BLaER1 treated with 17β-estradiol and CSF1 and Interleukin-3, amounts not matched to agents 10 nM and 100 nM (cell line): ENCODE data around the gene RANBP3.

ENCODE experiments used
- H3K27ac ChIP-seq, 11 experiments: shearing (Covaris generic); formaldehyde crosslinking; 2 replicates each; pipeline ENCODE4 v1.8.1; 2022
- H3K27me3 ChIP-seq, 11 experiments: shearing (Covaris generic); formaldehyde crosslinking; 2 replicates each; pipeline ENCODE4 v1.8.1; 2022
- H3K36me3 ChIP-seq, 11 experiments: shearing (Covaris generic); formaldehyde crosslinking; 2 replicates each; pipeline ENCODE4 v1.8.1; 2022
- H3K4me1 ChIP-seq, 10 experiments: shearing (Covaris generic); formaldehyde crosslinking; 2 replicates each; pipeline ENCODE4 v1.8.1; 2022
- H3K4me2 ChIP-seq, 11 experiments: shearing (Covaris generic); formaldehyde crosslinking; 2 replicates each; pipeline ENCODE4 v1.8.1; 2022
- H3K4me3 ChIP-seq, 10 experiments: shearing (Covaris generic); formaldehyde crosslinking; 2 replicates each; pipeline ENCODE4 v1.8.1; 2022
- H3K9ac ChIP-seq, 11 experiments: shearing (Covaris generic); formaldehyde crosslinking; 2 replicates each; pipeline ENCODE4 v1.8.1; 2022
- H3K9me3 ChIP-seq, 11 experiments: shearing (Covaris generic); formaldehyde crosslinking; replicated peaks in 1 of 11; 2 replicates each; pipeline ENCODE4 v1.8.1; 2022
- H4K20me1 ChIP-seq, 11 experiments: shearing (Covaris generic); formaldehyde crosslinking; 2 replicates each; pipeline ENCODE4 v1.8.1; 2022
- Cebpa-rat ChIP-seq, 11 experiments: shearing (Covaris generic); IDR thresholded peaks; 2 replicates each; pipeline ENCODE4 v1.8.1; 2022

The RANBP3 gene

DNA sequence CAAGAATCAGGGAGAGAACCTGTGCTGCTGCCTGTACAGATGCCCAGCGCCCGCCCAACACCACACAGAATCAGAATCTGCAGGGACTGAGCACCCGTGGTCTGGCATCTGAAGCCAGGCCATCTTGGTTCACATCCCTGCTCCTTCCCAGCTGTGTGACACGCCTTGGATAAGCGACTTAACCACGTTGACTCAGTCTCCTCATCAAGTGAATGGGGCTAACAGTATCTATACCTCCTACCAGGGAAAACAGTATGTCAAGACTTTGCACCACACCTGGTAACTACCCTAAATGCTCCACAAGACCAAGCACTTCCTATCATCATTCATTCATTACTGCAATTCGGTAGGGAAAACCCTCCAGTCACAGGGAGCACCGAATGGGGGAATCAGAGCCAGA, 1.2 kb downstream of the RANBP3 start:
- Histone ChIP-seq H3K4me2 (peak overlapping the region; percentile 89 to 100 (median 98)), H4K20me1 (peaks cover 46 to 64% (median 58%) of the 10 kb centered on the region in 11 experiments)

DNA sequence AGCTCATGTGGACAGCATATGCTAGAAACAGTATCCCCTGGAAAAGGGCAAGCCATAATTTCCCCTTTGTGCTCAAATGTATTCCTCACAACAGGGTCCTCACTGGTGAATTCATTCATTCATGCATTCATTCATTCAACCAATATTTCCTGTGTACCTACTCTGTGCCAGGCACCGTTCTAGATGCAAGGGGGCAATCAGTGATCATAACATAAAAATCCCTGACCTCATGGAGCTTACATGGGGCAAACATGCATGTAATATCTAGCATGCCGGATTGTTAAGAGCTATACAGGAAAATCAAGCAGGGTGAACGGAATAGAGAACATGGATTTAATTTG, 2.6 kb downstream of the RANBP3 start:
- Histone ChIP-seq H3K4me3 (0 out of 20 replicates have a peak overlapping the region, but pooled peaks of 1 of the 10 experiments have one; percentile 99), H4K20me1 (peaks cover 60 to 78% (median 72%) of the 10 kb centered on the region in 11 experiments), H3K27me3 (no peaks in the 10 kb centered on the region), H3K9me3 (no peaks in the 10 kb centered on the region), H3K27ac (no peak overlapping the region), H3K36me3 (peaks cover 26 to 62% (median 55%) of the 10 kb centered on the region in 11 experiments), H3K9ac (peak overlapping the region in 10 of 11 experiments; percentile 10 to 98 (median 46); a peak in 12 of 22 replicates), H3K4me1 (peaks cover 76 to 88% (median 80%) of the 10 kb centered on the region in 10 experiments), H3K4me2 (peak overlapping the region; percentile 89 to 100 (median 98); a peak in 21 of 22 replicates)
- no peak for TF ChIP-seq Cebpa-rat (IDR thresholded peaks at IDR 0.05)

More for the DNA sequence above, 1.2 kb downstream of the RANBP3 start:
- TF ChIP-seq Cebpa-rat (IDR thresholded peaks at IDR 0.05), result no peak
- no peaks in the 10 kb centered on the region for H3K27me3 ChIP-seq
- H3K4me3 ChIP-seq, result peak overlapping the region; percentile 81 to 99 (median 96)
- H3K36me3 ChIP-seq, result peaks cover 26 to 61% (median 51%) of the 10 kb centered on the region in 11 experiments
- 0 out of 22 replicates have a peak, but pooled peaks cover 0 to 5% (median 0%) of the 10 kb centered on the region in 11 experiments for H3K9me3 ChIP-seq
- peaks cover 68 to 76% (median 71%) of the 10 kb centered on the region in 10 experiments for H3K4me1 ChIP-seq
- peak overlapping the region; percentile 86 to 95 (median 92) for H3K27ac ChIP-seq
- peak overlapping the region; percentile 91 to 99 (median 94) for H3K9ac ChIP-seq

DNA sequence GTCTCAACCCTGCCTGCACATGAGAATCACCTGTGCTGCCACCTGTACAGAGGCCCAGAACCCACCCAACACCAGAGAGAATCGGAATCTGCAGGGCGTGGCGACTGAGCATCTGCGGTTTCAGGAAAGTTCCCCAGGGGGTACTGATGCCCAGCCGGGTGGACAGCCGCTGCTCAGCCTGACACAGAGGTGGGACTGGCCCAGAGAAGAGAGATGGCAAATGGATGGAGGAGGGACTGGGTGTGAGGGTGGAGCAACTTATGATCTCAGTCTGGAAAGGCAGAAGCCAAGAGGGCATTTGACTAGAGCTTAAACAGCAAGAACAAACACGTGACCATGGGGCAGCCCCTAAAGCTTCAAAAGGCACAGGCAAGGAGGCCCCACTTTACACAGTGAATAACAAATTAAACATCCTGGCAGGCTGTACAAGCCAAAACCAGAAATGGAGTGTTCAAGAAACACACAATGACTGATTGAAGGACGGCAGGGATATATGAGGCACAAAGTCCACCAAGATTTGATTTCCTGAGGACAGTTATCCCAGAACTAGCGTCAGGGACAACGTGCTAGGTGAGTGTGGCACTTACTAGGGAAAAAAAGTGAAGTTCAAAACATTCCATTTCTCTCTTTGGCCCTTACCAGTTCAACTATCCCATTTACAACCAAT, 3.1 kb downstream of the RANBP3 start:
- H3K4me2 ChIP-seq, result peak overlapping the region in 10 of 11 experiments; percentile 89 to 100 (median 98); a peak in 20 of 22 replicates
- TF ChIP-seq Cebpa-rat (IDR thresholded peaks at IDR 0.05), result no peak
- H3K9me3 ChIP-seq, result no peaks in the 10 kb centered on the region
- peak overlapping the region in 9 of 11 experiments; percentile 15 to 96 (median 38); a peak in 13 of 22 replicates for H3K9ac ChIP-seq
- H3K36me3 ChIP-seq, result peaks cover 26 to 67% (median 56%) of the 10 kb centered on the region in 11 experiments
- H3K4me1 ChIP-seq, result peaks cover 77 to 88% (median 82%) of the 10 kb centered on the region in 10 experiments
- H3K4me3 ChIP-seq, result no peak overlapping the region
- H4K20me1 ChIP-seq, result peaks cover 65 to 83% (median 77%) of the 10 kb centered on the region in 11 experiments
- no peaks in the 10 kb centered on the region for H3K27me3 ChIP-seq
- H3K27ac ChIP-seq, result no peak overlapping the region

DNA sequence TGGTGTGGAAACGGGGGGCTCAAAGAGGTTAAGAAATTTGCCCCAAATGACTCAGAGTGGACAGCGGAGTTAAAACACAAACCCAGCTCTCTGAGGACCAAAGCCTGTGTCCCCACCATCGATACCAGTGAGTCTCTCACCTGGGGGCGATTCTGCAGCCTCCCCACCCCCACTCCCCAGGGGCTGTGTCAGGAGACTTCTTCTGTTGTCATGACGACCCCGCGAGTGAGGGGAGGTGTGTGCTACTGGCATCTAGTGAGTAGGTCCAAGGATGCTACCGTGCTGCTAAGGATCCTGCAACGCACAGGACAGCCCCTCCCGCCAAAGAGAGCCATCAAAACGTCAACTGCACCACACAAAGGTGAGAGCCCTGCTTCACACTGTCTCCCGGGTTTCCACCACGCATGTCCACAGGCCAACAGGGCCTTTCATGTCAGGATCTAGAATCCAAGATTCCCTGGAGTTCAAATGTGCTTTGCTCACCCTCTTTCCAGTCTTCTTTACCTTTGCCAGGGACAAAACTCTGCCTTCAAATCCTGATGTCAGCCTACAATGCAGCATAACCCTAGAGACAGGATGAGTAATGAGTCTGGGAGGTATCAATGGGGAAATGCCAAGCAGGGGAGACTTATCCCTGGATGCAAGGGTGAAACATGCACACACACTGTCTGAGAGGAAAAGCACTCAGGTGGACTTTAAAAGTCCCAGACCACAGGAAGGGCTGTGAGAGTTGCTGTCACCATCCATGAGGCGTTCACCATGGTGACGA, 3.9 kb downstream of the RANBP3 start:
- H3K4me3 ChIP-seq, result no peak overlapping the region
- H3K4me2 ChIP-seq, result peak overlapping the region in 8 of 11 experiments; percentile 16 to 100 (median 98); a peak in 12 of 22 replicates

DNA sequence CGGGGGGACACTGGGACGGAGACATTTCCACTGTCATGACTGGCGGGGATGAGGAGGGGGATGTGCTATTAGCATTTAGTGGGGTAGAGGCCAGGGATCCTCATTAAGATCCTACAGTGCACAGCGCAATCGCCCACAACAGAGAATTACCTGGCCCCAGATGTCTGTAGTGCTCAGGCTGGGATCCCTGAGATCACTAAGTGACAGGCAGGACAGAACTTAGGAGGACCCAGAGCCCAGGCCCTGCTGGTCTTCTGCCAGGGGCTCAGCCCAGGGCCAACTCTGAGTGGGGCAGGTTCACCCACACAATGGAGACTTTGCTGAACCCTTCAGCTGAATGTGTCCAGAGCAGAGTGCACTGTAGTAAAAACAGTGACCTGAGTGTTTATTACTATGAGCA, 4.6 kb downstream of the RANBP3 start:
- Histone ChIP-seq H4K20me1 (peaks cover 80 to 94% (median 92%) of the 10 kb centered on the region in 11 experiments), H3K4me1 (peaks cover 79 to 88% (median 83%) of the 10 kb centered on the region in 10 experiments), H3K27ac (no peak overlapping the region), H3K36me3 (peaks cover 26 to 76% (median 56%) of the 10 kb centered on the region in 11 experiments), H3K4me3 (no peak overlapping the region), H3K27me3 (no peaks in the 10 kb centered on the region), H3K9ac (peak overlapping the region in 1 of 11 experiments; percentile 19; a peak in 1 of 22 replicates), H3K4me2 (peak overlapping the region in 4 of 11 experiments; percentile 11 to 100 (median 58); a peak in 3 of 22 replicates), H3K9me3 (no peaks in the 10 kb centered on the region)
- no peak for TF ChIP-seq Cebpa-rat (IDR thresholded peaks at IDR 0.05)

More for the DNA sequence above, 3.9 kb downstream of the RANBP3 start:
- TF ChIP-seq Cebpa-rat (IDR thresholded peaks at IDR 0.05), result no peak
- H3K9me3 ChIP-seq, result no peaks in the 10 kb centered on the region
- peaks cover 73 to 88% (median 85%) of the 10 kb centered on the region in 11 experiments for H4K20me1 ChIP-seq
- peaks cover 26 to 75% (median 56%) of the 10 kb centered on the region in 11 experiments for H3K36me3 ChIP-seq
- peak overlapping the region in 6 of 11 experiments; percentile 15 to 38 (median 28); a peak in 3 of 22 replicates for H3K9ac ChIP-seq
- H3K27me3 ChIP-seq, result no peaks in the 10 kb centered on the region
- peaks cover 77 to 88% (median 82%) of the 10 kb centered on the region in 10 experiments for H3K4me1 ChIP-seq
- no peak overlapping the region for H3K27ac ChIP-seq

DNA sequence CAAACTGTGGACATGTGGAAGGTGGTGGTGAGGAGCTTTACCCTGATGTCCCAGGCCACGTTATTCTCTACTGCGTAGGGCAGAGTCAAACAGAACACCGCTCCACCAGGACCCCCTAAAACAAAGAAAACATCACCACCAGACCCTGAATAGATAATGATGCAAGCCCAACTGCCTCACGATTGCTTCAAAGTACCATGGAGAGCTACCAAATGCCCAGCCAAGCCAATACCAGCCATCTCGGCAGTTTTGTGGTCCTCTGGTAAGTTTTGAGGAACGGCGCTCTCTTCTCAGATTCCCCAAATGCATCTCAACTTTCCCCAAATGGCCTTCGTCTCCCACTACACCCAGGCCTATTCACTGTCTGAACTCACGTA, 5.6 kb downstream of the RANBP3 start:
- peaks cover 87 to 100% (median 100%) of the 10 kb centered on the region in 11 experiments for H4K20me1 ChIP-seq
- H3K36me3 ChIP-seq, result peaks cover 26 to 80% (median 56%) of the 10 kb centered on the region in 11 experiments
- no peak overlapping the region for H3K4me3 ChIP-seq
- peak overlapping the region in 9 of 11 experiments; percentile 3 to 99 (median 29); a peak in 16 of 22 replicates for H3K4me2 ChIP-seq
- H3K9me3 ChIP-seq, result no peaks in the 10 kb centered on the region
- H3K27ac ChIP-seq, result no peak overlapping the region
- TF ChIP-seq Cebpa-rat (IDR thresholded peaks at IDR 0.05), result no peak
- H3K27me3 ChIP-seq, result no peaks in the 10 kb centered on the region
- peaks cover 89 to 98% (median 94%) of the 10 kb centered on the region in 10 experiments for H3K4me1 ChIP-seq
- H3K9ac ChIP-seq, result no peak overlapping the region

DNA sequence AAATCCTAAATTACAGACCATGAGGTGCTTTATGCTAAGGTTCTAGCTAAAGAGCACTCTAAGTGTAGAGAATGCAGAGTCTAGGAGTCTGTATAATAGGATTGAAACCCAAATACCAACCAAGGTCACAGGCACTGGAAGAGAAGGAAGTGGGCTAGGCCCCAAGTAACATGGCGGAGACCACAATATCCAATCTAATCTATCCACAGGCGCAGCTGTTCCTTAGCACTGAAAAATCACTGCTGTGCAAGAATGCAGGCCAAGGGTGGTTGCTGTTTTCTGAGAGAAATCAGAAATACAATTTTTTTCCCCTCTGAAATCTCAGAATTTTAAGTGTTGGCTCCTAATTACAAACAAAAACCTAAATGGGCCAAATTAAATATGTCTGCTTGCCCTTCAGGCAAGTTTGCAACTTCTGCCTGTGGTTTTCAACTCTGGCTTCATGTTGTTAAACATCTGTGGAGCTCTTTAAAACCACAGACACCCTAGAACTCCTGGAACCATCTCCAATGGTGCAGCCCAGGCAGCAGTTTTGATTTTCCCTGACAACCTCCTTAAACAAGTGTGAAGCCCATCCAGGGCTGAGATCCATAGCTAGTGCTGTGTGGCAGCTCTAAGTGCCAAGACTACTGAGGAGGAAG, 6.1 kb downstream of the RANBP3 start:
- Histone ChIP-seq H3K4me2 (peak overlapping the region in 9 of 11 experiments; percentile 3 to 99 (median 29); a peak in 16 of 22 replicates), H3K4me1 (peaks cover 91 to 99% (median 95%) of the 10 kb centered on the region in 10 experiments), H3K9me3 (no peaks in the 10 kb centered on the region), H3K9ac (no peak overlapping the region), H3K4me3 (no peak overlapping the region), H3K27ac (no peak overlapping the region), H3K36me3 (peaks cover 28 to 85% (median 58%) of the 10 kb centered on the region in 11 experiments), H3K27me3 (no peaks in the 10 kb centered on the region), H4K20me1 (peaks cover 92 to 100% (median 100%) of the 10 kb centered on the region in 11 experiments)
- TF ChIP-seq Cebpa-rat (IDR thresholded peaks at IDR 0.05), result no peak

DNA sequence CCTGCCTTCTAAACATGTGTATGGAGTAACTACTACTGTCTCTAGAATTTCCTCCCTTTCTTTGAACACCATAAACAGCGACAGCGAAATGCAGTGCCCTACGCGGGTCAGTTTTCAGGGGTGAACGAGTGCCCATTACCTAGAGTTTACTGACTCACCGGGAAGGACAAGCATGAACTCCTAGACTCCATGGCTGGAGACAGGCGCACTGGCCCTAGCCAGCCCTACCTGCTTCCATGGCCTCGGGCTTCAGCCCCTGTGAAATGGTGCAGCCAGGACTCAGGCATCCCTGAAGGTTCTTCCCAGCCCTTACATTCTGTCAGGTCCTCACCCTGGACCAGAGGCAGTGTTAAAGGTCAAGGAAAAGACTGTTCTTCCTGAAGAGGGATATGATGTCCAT, 8.5 kb downstream of the RANBP3 start:
- peaks cover 37 to 86% (median 58%) of the 10 kb centered on the region in 11 experiments for H3K36me3 ChIP-seq
- H3K27ac ChIP-seq, result peak overlapping the region in 8 of 11 experiments; percentile 41 to 65 (median 60); a peak in 11 of 22 replicates
- TF ChIP-seq Cebpa-rat (IDR thresholded peaks at IDR 0.05), result no peak
- no peak overlapping the region for H3K4me3 ChIP-seq
- peaks cover 94 to 100% (median 98%) of the 10 kb centered on the region in 11 experiments for H4K20me1 ChIP-seq
- no peaks in the 10 kb centered on the region for H3K27me3 ChIP-seq
- H3K9me3 ChIP-seq, result no peaks in the 10 kb centered on the region
- H3K4me1 ChIP-seq, result peaks cover 71 to 96% (median 93%) of the 10 kb centered on the region in 10 experiments
- peak overlapping the region; percentile 72 to 91 (median 86) for H3K4me2 ChIP-seq
- H3K9ac ChIP-seq, result peak overlapping the region in 10 of 11 experiments; percentile 20 to 66 (median 59); a peak in 14 of 22 replicates
